Activated gamma-delta T cell treated with anti-CD3 and anti-CD28 coated beads, Interleukin-2, amount 50 U/mL, for 16 hours (primary cell): ENCODE data around the gene DSTYK.
"Not testable (repeated sequence)": the region's sequence is repeated elsewhere in the genome, so short reads cannot be mapped to it uniquely, and the experiment has no call there.

ENCODE experiments used
- DNase-seq: peaks from one replicate; pipeline ENCODE4 v3.0.0-alpha.2; 2020; ENCODE audit warnings: low read depth

The DSTYK gene

GRCh38 chr1:205241366-205242030 lies 30.0 kb upstream of the DSTYK start:
- DNase-seq = no peak

GRCh38 chr1:205240569-205240968 lies 29.1 kb upstream of the DSTYK start:
- no peak for DNase-seq

- no peak for DNase-seq
Observed at GRCh38 chr1:205240118-205240517, 28.6 kb upstream of the DSTYK start.

GRCh38 chr1:205239078-205239477 lies 27.6 kb upstream of the DSTYK start:
- no peak for DNase-seq

GRCh38 chr1:205237526-205238484 lies 26.3 kb upstream of the DSTYK start:
- DNase-seq = no peak

GRCh38 chr1:205236951-205237475 lies 25.5 kb upstream of the DSTYK start:
- DNase-seq = no peak

- no peak for DNase-seq
Observed at GRCh38 chr1:205236526-205236925, 25.0 kb upstream of the DSTYK start.

GRCh38 chr1:205235951-205236350 lies 24.4 kb upstream of the DSTYK start:
- DNase-seq = no peak

GRCh38 chr1:205233986-205234385 lies 22.5 kb upstream of the DSTYK start:
- DNase-seq = not testable (repeated sequence)

- DNase-seq = no peak
Observed at GRCh38 chr1:205232945-205233397, 21.5 kb upstream of the DSTYK start.

- no peak for DNase-seq
Observed at GRCh38 chr1:205232127-205232820, 20.8 kb upstream of the DSTYK start.

GRCh38 chr1:205230982-205231381 lies 19.5 kb upstream of the DSTYK start:
- DNase-seq = no peak

- DNase-seq = no peak
Observed at GRCh38 chr1:205229916-205230700, 18.6 kb upstream of the DSTYK start.

GRCh38 chr1:205229399-205229871 lies 17.9 kb upstream of the DSTYK start:
- peak; percentile 45 for DNase-seq

- DNase-seq = no peak
Observed at GRCh38 chr1:205228093-205228521, 16.6 kb upstream of the DSTYK start.

- peak; percentile 68 for DNase-seq
Observed at GRCh38 chr1:205227584-205228013, 16.1 kb upstream of the DSTYK start, which contains the start of gene TMCC2. TSS of gene TMCC2 (plus strand) at chr1:205227946. CDS start at chr1:205228565, 619 bp downstream.

GRCh38 chr1:205226868-205227583 lies 15.5 kb upstream of the DSTYK start:
- no peak for DNase-seq

GRCh38 chr1:205225901-205226765 lies 14.6 kb upstream of the DSTYK start:
- DNase-seq = no peak

- no peak for DNase-seq
Observed at GRCh38 chr1:205224736-205225135, 13.2 kb upstream of the DSTYK start.
